PFSK-1 (cell line): ENCODE results near the gene TOLLIP.

Experiments used
- FOXP2 ChIP-seq: optimal IDR thresholded peaks from 2 replicates; pipeline ENCODE3; 2011; ENCODE audit warnings: borderline replicate concordance, control low read depth, inconsistent platforms; ENCODE audit not compliant: insufficient read depth; ENCODE audit errors: extremely low read length, extremely low read depth
- POLR2AphosphoS5 ChIP-seq: IDR thresholded peaks from 2 replicates; pipeline ENCODE4 v1.6.1; 2012; ENCODE audit warnings: low read depth, mild to moderate bottlenecking, control low read depth, low read length, moderate library complexity
- REST ChIP-seq, 2 experiments: IDR thresholded peaks; 2 replicates each; pipeline versions ENCODE4 v1.6.1 to v1.8.0; 2011 to 2012; ENCODE audit warnings: low read depth in 2 of 2, low read length in 2 of 2, control low read depth in 1 of 2, inconsistent platforms in 1 of 2, mild to moderate bottlenecking in 1 of 2, moderate library complexity in 1 of 2; ENCODE audit not compliant: insufficient read depth in 1 of 2
- SIN3A ChIP-seq: IDR thresholded peaks from 2 replicates; pipeline ENCODE4 v1.6.1; 2012; ENCODE audit warnings: mild to moderate bottlenecking, low read length, moderate library complexity, borderline replicate concordance; ENCODE audit not compliant: insufficient read depth
- TAF1 ChIP-seq: IDR thresholded peaks from 2 replicates; pipeline ENCODE4 v1.6.1; 2012; ENCODE audit warnings: low read length, control low read depth, borderline replicate concordance; ENCODE audit not compliant: insufficient read depth

Gene TOLLIP

DNA sequence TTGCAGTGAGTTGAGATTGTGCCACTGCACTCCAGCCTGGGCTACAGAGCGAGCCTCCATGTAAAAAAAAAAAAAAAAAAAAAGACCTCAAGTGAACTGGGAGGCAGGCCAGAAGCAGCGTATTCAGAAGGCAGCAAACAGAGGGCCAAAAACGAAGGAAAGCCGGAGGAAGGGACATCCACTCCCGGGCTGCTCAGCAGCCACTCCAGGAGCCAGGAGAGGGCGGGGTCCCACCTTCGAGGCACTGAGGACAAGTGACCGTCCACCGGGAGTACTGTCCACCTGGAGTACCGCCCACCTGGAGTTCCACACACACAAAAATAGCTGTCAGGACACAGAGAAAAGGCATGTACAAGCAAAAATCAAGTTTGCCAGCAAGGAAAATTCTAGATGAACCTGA is 5.5 kb downstream of the TOLLIP start:
- TF ChIP-seq FOXP2 (no peak), TAF1 (no peak), REST (IDR thresholded peaks at IDR 0.05; ENCODE audit: insufficient read depth in 1 of 2, low read depth in 2 of 2, low read length in 2 of 2) (no peak), SIN3A (no peak), POLR2AphosphoS5 (no peak)

DNA sequence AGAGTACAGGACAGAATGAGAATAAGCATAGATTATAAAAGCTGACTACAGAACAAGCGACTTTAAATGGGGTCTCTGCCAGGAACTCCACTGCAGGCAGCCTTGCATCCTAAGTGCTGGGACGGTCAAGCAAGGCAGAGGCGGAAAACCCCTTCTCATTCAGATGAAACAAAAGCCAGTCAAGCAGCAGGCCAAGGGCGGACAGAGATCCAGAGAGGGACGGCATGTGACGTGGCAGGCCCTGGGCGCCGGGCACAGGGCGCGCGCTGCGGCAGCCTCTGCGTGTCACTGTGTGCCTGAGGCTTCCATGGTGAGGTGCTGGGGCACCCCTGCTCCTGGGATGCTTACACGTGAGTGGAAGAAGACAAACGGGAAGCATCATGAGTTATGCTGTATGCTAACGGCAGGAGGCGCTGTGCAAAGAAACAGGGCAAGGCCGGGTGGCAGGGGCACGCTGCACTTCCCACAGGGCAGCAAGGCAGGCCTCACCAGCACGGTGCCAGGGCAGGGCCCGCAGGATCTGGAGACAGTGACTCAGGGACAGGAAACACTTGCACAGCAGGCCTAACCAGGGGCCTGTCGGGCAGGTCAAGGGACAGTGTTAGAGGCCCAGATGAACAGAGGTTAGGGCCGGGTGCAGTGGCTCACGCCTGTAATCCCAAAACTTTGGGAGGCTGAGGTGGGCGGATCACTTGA is 6.2 kb downstream of the TOLLIP start:
- TF ChIP-seq POLR2AphosphoS5 (no peak), REST (IDR thresholded peaks at IDR 0.05; ENCODE audit: insufficient read depth in 1 of 2, low read depth in 2 of 2, low read length in 2 of 2) (no peak), TAF1 (no peak), FOXP2 (no peak), SIN3A (no peak)

DNA sequence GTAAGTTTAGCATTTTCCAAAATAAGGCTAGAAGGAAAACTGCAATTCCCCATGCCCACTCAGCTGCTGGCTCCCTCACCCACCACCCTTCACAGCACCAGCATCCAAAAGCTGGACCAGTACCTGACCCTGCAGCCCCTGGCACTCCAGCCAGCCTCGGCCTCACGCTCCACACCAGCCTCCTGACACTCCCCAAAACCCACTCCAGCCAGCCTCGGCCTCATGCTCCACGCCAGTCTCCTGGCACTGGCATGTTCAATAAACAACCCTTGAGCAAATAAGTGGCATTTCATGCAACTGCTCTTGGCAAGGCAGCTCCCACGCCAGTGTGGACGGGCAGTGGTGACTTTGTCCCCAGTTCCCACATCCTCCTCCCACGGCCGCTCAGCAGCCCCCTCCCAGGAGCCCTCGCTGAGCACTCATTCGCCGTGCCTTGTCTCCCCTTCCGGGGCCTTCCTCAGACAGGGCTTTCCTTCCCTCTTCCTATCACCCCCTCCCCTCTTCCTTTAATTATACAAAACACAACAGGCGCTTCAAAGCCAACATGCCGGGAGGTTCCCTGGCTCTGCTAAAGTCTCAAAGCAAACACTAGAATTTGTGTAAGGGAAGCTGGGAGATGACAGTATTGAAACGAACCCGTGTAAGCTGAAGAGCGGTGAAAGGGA is 6.8 kb downstream of the TOLLIP start:
- TF ChIP-seq FOXP2 (no peak), POLR2AphosphoS5 (no peak)

DNA sequence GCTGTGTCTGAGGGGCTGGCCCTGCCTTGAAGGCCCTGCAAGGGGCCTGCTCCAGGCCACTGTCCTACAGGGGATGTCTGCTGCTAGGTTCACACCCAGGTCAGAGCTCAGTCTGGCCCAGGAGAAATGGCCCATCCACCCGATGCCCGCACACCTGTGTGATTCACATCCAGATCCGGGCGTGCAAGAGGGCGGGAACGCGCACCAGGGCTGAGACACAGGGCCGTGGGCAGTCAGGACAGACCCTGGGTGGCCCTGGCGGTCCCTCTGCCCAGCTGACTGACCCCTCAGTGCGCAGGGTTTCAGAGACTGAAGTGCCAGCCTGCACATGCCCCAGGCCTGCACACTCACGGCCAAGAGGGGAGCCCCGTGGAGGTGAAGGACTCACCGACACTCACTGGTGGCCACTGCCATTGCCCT is 7.4 kb downstream of the TOLLIP start:
- no peak for TF ChIP-seq POLR2AphosphoS5

- TF ChIP-seq TAF1 (no peak), SIN3A (no peak), FOXP2 (no peak), POLR2AphosphoS5 (no peak), REST (IDR thresholded peaks at IDR 0.05; ENCODE audit: insufficient read depth in 1 of 2, low read depth in 2 of 2, low read length in 2 of 2) (no peak)
Observed at GRCh38 chr11:1301220-1302000, 8.0 kb downstream of the TOLLIP start.

DNA sequence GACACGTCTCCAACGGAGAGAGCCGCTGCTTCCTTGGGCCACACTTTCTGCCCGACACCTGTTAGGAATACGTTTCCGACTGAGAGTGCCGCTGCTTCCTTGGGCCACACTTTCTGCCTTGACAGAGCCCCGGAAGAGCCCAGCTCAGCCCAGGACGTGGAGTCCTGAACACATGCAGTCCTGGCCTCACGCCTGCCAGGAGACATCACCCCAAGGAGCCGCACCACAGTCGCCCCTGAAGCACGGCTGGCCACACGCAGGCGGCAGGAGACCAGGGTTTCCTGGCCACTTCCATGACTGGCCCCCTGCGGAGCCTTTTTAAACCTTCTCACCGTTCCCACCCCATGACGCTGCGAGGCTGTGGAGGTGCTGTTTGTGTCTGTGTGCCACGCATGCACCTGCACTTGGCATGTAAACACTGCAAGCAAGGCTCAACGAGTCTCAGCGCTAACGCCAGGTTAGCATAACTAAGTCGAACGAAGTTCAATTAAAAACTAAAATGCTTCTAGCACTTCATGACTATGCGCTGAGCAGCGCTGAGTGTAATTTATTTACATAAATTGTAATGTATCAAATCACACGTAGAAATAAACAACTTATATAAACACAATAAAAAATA is 8.8 kb downstream of the TOLLIP start:
- TF ChIP-seq SIN3A (no peak), FOXP2 (no peak), REST (IDR thresholded peaks at IDR 0.05; ENCODE audit: insufficient read depth in 1 of 2, low read depth in 2 of 2, low read length in 2 of 2) (no peak), TAF1 (no peak), POLR2AphosphoS5 (no peak)
